ENCODE measurements around the gene MMS22L. TPM values are rescaled to one million over a fixed set of nuclear protein-coding genes. Genes with fewer than 3 reads are reported as not detected.

Gene MMS22L
- total RNA-seq, 1 experiment from 2014 or later, result 52.8 TPM

DNA sequence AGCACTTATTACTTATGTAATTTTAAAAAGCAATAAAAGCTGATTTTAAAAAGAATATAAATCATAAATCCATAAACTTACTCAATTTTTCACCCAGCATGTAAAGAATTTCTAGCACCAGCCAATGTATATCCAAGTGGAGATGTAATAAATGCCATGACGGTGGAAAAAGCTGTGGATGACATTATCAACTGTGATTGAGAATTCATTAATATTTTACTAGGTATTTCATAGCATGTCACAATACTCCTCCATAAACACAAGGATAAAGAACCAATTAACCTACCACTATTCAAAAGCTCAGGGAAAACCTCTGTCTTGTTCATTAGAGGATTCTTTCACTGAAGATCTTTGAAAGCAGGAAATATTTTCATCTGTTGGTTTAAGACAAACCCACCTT, 13.2 kb downstream of the MMS22L start:
- no peaks in the 10 kb centered on the region for H3K79me2 ChIP-seq (ENCODE audit: insufficient read depth, low read length)
- Mint-ChIP-seq H3K4me3 (no peak overlapping the region), H3K27me3 (ENCODE audit: low read depth) (no peaks in the 10 kb centered on the region), H3K9me3 (peaks cover 3 to 7% of the 10 kb centered on the region in 2 experiments; a peak in 3 of 5 replicates), H3K36me3 (ENCODE audit: insufficient read depth in 1 of 3, low read depth in 3 of 3) (peaks cover 38 to 79% (median 77%) of the 10 kb centered on the region in 3 experiments), H3K27ac (no peak overlapping the region), H3K4me1 (no peaks in the 10 kb centered on the region)
- no peak overlapping the region for H2BK120ac ChIP-seq (ENCODE audit: low read depth, low read length, poor library complexity, severe bottlenecking)
- H2BK20ac ChIP-seq (ENCODE audit: low read depth, low read length, poor library complexity, severe bottlenecking), result no peak overlapping the region
- TF ChIP-seq CTCF (conservative IDR thresholded peaks at IDR 0.05), result no peak
- no peak overlapping the region for H2BK5ac ChIP-seq (ENCODE audit: insufficient read length, low read length)
- H3K56ac ChIP-seq (ENCODE audit: insufficient read length, low read depth, low read length), result no peak overlapping the region
- DNase-seq, result no peak
- H2BK12ac ChIP-seq (ENCODE audit: insufficient read length, low read depth, low read length), result no peak overlapping the region
- no peaks in the 10 kb centered on the region for H4K20me1 ChIP-seq (ENCODE audit: control insufficient read depth, insufficient read depth, insufficient read length)
- no peaks in the 10 kb centered on the region for H3K23me2 ChIP-seq (ENCODE audit: insufficient read length, low read depth, low read length, poor library complexity, severe bottlenecking)
- H2BK15ac ChIP-seq (ENCODE audit: low read depth, low read length), result no peak overlapping the region
- H3K4me2 ChIP-seq (ENCODE audit: insufficient read depth, insufficient read length, low read length), result no peak overlapping the region
- no peaks in the 10 kb centered on the region for H3K9me3 ChIP-seq (ENCODE audit: control insufficient read depth, low read depth, low read length)
- no peak overlapping the region for H3K4ac ChIP-seq (ENCODE audit: low read depth, low read length)
- no peak overlapping the region for H4K8ac ChIP-seq (replicated peaks; ENCODE audit: insufficient read length, low read depth, low read length)
- no peaks in the 10 kb centered on the region for H3K79me1 ChIP-seq (ENCODE audit: insufficient read depth, low read depth, low read length, poor library complexity, severe bottlenecking)
- no peak overlapping the region for H2AK5ac ChIP-seq (ENCODE audit: insufficient read length, low read length)
- H3K9ac ChIP-seq (ENCODE audit: extremely low read depth, insufficient read length, low read length), result no peak overlapping the region
- H4K5ac ChIP-seq (ENCODE audit: insufficient read length, low read depth, low read length), result no peak overlapping the region
- no peak overlapping the region for H3K27ac ChIP-seq (ENCODE audit: insufficient read length, low read depth, low read length)
- H3K14ac ChIP-seq (ENCODE audit: insufficient read depth, low read length), result no peak overlapping the region
- no peak overlapping the region for H2AFZ ChIP-seq (ENCODE audit: low read length)
- no CpG with 5 or more reads among the region's 1 CpG for WGBS (ENCODE audit: extremely low coverage, insufficient read length, low lambda C conversion rate)
- H3K27me3 ChIP-seq (ENCODE audit: insufficient read depth, low read length), result no peaks in the 10 kb centered on the region
- H3K18ac ChIP-seq (ENCODE audit: insufficient read length, low read depth, low read length), result no peak overlapping the region
- H3K23ac ChIP-seq (ENCODE audit: insufficient read length, low read depth, low read length), result no peak overlapping the region
- H4K91ac ChIP-seq (ENCODE audit: insufficient read length, low read depth, low read length), result no peak overlapping the region
- H3K4me1 ChIP-seq (ENCODE audit: insufficient read depth, low read length), result no peaks in the 10 kb centered on the region
- no peak overlapping the region for H3T11ph ChIP-seq (ENCODE audit: low read length)

Measured in H9 (cell line).